CD14-positive monocyte (primary cell): ENCODE data around the gene ADAMTSL2. TPM values are rescaled to one million over a fixed set of nuclear protein-coding genes. Genes with fewer than 3 reads are reported as not detected.

Source experiments
- DNase-seq, 3 donors: peaks; one replicate each; pipeline ENCODE4 v3.0.0-alpha.2; 2011 to 2022
- H2AFZ ChIP-seq: 2 replicates; pipeline ENCODE4 v1.6.0; 2012; ENCODE audit warnings: mild to moderate bottlenecking, low read depth, low read length, inconsistent platforms; ENCODE audit not compliant: insufficient read depth, poor library complexity, severe bottlenecking
- H3K27ac ChIP-seq, 2 donors: 1 replicate in 1 of 2; 2 replicates in 1 of 2; pipeline ENCODE4 v1.5.1; 2012 to 2013; ENCODE audit warnings: low read length in 2 of 2, control low read depth in 1 of 2, inconsistent platforms in 1 of 2, low read depth in 1 of 2, mild to moderate bottlenecking in 1 of 2
- H3K27me3 ChIP-seq, 2 donors: one replicate each; pipeline versions ENCODE4 v1.6.0 to v1.6.1; 2011 to 2013; ENCODE audit warnings: low read length in 2 of 2; ENCODE audit not compliant: control insufficient read depth in 2 of 2, insufficient read depth in 2 of 2
- H3K36me3 ChIP-seq, 2 donors: replicated peaks in 1 of 2; 1 replicate in 1 of 2; 2 replicates in 1 of 2; pipeline versions ENCODE4 v1.5.1 to v1.6.1; 2012 to 2013; ENCODE audit warnings: low read length in 2 of 2, control low read depth in 1 of 2, inconsistent platforms in 1 of 2, mild to moderate bottlenecking in 1 of 2; ENCODE audit not compliant: insufficient read depth in 2 of 2, control insufficient read depth in 1 of 2
- H3K4me1 ChIP-seq, 2 donors: 1 replicate in 1 of 2; 2 replicates in 1 of 2; pipeline versions ENCODE4 v1.5.1 to v1.6.1; 2012 to 2013; ENCODE audit warnings: low read length in 2 of 2, control low read depth in 1 of 2, inconsistent platforms in 1 of 2, mild to moderate bottlenecking in 1 of 2, moderate library complexity in 1 of 2; ENCODE audit not compliant: insufficient read depth in 2 of 2, control insufficient read depth in 1 of 2
- H3K4me2 ChIP-seq: replicated peaks from 2 replicates; pipeline ENCODE3; 2012; ENCODE audit warnings: low read length, moderate library complexity, mild to moderate bottlenecking; ENCODE audit not compliant: poor library complexity, severe bottlenecking; ENCODE audit errors: extremely low read depth
- H3K4me3 ChIP-seq, 3 experiments: fragments of 200-600 bp in 1 of 3; sonication (generic) in 1 of 3; replicated peaks in 1 of 3; 1 replicate in 2 of 3; 2 replicates in 1 of 3; pipeline ENCODE4 v1.5.1; 2011 to 2013; ENCODE audit warnings: low read length in 3 of 3, mild to moderate bottlenecking in 3 of 3, control low read depth in 2 of 3, low read depth in 2 of 3, inconsistent platforms in 1 of 3, moderate library complexity in 1 of 3
- H3K79me2 ChIP-seq: 2 replicates; pipeline ENCODE4 v1.6.0; 2012; ENCODE audit warnings: mild to moderate bottlenecking, control low read depth, inconsistent platforms, low read length, moderate library complexity; ENCODE audit not compliant: insufficient read depth
- H3K9ac ChIP-seq: 2 replicates; pipeline ENCODE4 v1.6.0; 2017; ENCODE audit warnings: low read length, mild to moderate bottlenecking; ENCODE audit not compliant: insufficient read depth, poor library complexity, severe bottlenecking
- H3K9me3 ChIP-seq, 2 donors: replicated peaks in 1 of 2; 1 replicate in 1 of 2; 2 replicates in 1 of 2; pipeline versions ENCODE4 v1.5.1 to v1.6.1; 2012 to 2013; ENCODE audit warnings: low read length in 2 of 2, control low read depth in 1 of 2; ENCODE audit not compliant: control insufficient read depth in 1 of 2, insufficient read depth in 1 of 2
- H4K20me1 ChIP-seq: 2 replicates; pipeline ENCODE4 v1.6.0; 2012; ENCODE audit warnings: mild to moderate bottlenecking, low read length, control low read depth, moderate library complexity; ENCODE audit not compliant: insufficient read depth
- H3K27ac Mint-ChIP-seq, 7 donors: one replicate each; pipeline ENCODE4 v1.8.0; 2020; ENCODE audit warnings: mild to moderate bottlenecking in 7 of 7, mixed read lengths in 7 of 7, moderate library complexity in 6 of 7, inconsistent platforms in 2 of 7
- H3K27me3 Mint-ChIP-seq, 3 donors: one replicate each; pipeline ENCODE4 v1.8.0; 2021 to 2022; ENCODE audit warnings: low read depth in 3 of 3, mild to moderate bottlenecking in 3 of 3, mixed read lengths in 3 of 3, moderate library complexity in 3 of 3, inconsistent platforms in 1 of 3
- H3K36me3 Mint-ChIP-seq, 2 donors: one replicate each; pipeline ENCODE4 v1.8.0; 2020; ENCODE audit warnings: mixed read lengths in 2 of 2, inconsistent platforms in 1 of 2, mild to moderate bottlenecking in 1 of 2
- H3K4me1 Mint-ChIP-seq: one replicate; pipeline ENCODE4 v1.8.0; 2020; ENCODE audit warnings: mild to moderate bottlenecking, mixed read lengths
- H3K4me3 Mint-ChIP-seq, 2 donors: one replicate each; pipeline ENCODE4 v1.8.0; 2020; ENCODE audit warnings: mild to moderate bottlenecking in 2 of 2, mixed read lengths in 2 of 2, moderate library complexity in 1 of 2
- H3K9me3 Mint-ChIP-seq, 7 donors: one replicate each; pipeline ENCODE4 v1.8.0; 2020 to 2022; ENCODE audit warnings: mixed read lengths in 7 of 7, mild to moderate bottlenecking in 6 of 7, moderate library complexity in 6 of 7, inconsistent platforms in 2 of 7
- CTCF ChIP-seq: fragments of 200-600 bp; IDR thresholded peaks from one replicate; pipeline ENCODE4 v1.8.0; 2022; ENCODE audit warnings: antibody characterized with exemption, mild to moderate bottlenecking
- WGBS: methylation state at CpG from one replicate; pipeline ENCODE4 v1.1.5; 2013; ENCODE audit warnings: missing lambda C conversion rate; ENCODE audit not compliant: insufficient coverage; 5-methylcytosine and 5-hydroxymethylcytosine counted together
- intact Hi-C, 2 donors: fragments of 100-400 bp; cut with micrococcal nuclease; formaldehyde crosslinking; loops; one replicate each; pipeline versions ENCODE4 v1.15.0 to v1.15.1; 2023
- polyA plus RNA-seq, 3 donors: library from polyadenylated mRNA; depleted of rRNA in 1 of 3; unstranded in 2 of 3; stranded (reverse) in 1 of 3; fragments of 300-500 nt in 2 of 3; fragments of >200 nt in 1 of 3; fragmentation: Illumina TruSeq in 2 of 3; gene quantifications; 1 replicate in 2 of 3; 2 replicates in 1 of 3; pipeline ENCODE4 v1.2.3, GENCODE V29; 2012 to 2021

ADAMTSL2 gene
- polyA plus RNA-seq, 3 donors, result 0.08 TPM; not detected in 2

GRCh38 chr9:133547116-133547515 lies 12.6 kb downstream of the ADAMTSL2 start:
- Mint-ChIP-seq H3K9me3 (no peaks in the 10 kb centered on the region), H3K4me1 (no peaks in the 10 kb centered on the region), H3K36me3 (no peaks in the 10 kb centered on the region), H3K27ac (no peak overlapping the region), H3K27me3 (peaks cover 0 to 8% (median 5%) of the 10 kb centered on the region in 3 donors), H3K4me3 (no peak overlapping the region)
- Histone ChIP-seq H2AFZ (no peak overlapping the region), H3K27ac (no peak overlapping the region), H3K36me3 (no peaks in the 10 kb centered on the region), H3K9ac (no peak overlapping the region), H3K27me3 (no peaks in the 10 kb centered on the region), H3K4me3 (no peak overlapping the region), H3K79me2 (no peaks in the 10 kb centered on the region), H3K4me2 (no peak overlapping the region), H4K20me1 (no peaks in the 10 kb centered on the region), H3K9me3 (no peaks in the 10 kb centered on the region), H3K4me1 (no peaks in the 10 kb centered on the region)
- no peak for TF ChIP-seq CTCF
- WGBS, result 93% methylated on average over 15 of the region's 15 CpGs
- intact Hi-C loops, result no loop called here
- no peak for DNase-seq

DNA sequence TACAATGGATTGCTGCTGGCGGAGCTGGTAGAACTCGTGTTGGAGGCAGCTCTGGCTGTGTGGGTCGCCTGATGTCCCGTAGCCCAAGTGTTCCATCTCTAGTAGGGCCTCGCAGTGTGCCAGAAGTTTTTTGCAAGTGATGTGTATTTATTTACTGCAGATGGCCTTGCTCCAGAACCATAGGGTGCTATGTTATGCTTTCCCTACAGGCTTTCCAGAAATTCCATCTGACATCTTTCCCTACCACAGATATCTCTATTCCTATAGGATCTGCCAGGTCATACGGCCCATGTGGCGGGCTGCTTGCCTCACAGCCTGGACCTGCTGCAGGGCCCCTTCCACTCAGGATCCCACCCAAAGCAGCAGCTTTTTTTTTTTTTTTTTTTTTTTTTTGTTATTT lies 16.9 kb downstream of the ADAMTSL2 start:
- no peak overlapping the region for H3K9ac ChIP-seq
- no peak overlapping the region for H3K4me3 Mint-ChIP-seq
- H3K4me1 ChIP-seq, result no peaks in the 10 kb centered on the region
- peaks cover 0 to 7% (median 0%) of the 10 kb centered on the region in 3 donors for H3K27me3 Mint-ChIP-seq
- no peak overlapping the region for H3K27ac ChIP-seq
- H3K27ac Mint-ChIP-seq, result no peak overlapping the region
- H3K36me3 ChIP-seq, result no peaks in the 10 kb centered on the region
- H4K20me1 ChIP-seq, result no peaks in the 10 kb centered on the region
- H2AFZ ChIP-seq, result no peak overlapping the region
- no peaks in the 10 kb centered on the region for H3K27me3 ChIP-seq
- no peak for DNase-seq
- H3K4me3 ChIP-seq, result no peak overlapping the region
- no peaks in the 10 kb centered on the region for H3K4me1 Mint-ChIP-seq
- WGBS, result 100% methylated on average over 1 of the region's 7 CpGs
- no peaks in the 10 kb centered on the region for H3K36me3 Mint-ChIP-seq
- no peaks in the 10 kb centered on the region for H3K79me2 ChIP-seq
- intact Hi-C loops, result no loop called here
- H3K9me3 ChIP-seq, result no peaks in the 10 kb centered on the region
- H3K4me2 ChIP-seq, result no peak overlapping the region
- no peak for TF ChIP-seq CTCF
- no peaks in the 10 kb centered on the region for H3K9me3 Mint-ChIP-seq
